Uterus (tissue), 2 donors: ENCODE data around the gene SLCO3A1.

Source experiments
- CTCF ChIP-seq, 4 experiments: fragments of 200-600 bp in 2 of 4; fragments of 450-650 bp in 2 of 4; sonication (generic) in 2 of 4; IDR thresholded peaks; one replicate each; pipeline ENCODE4 v1.5.1; 2016 to 2019; ENCODE audit warnings: antibody characterized with exemption in 4 of 4, mild to moderate bottlenecking in 2 of 4, moderate library complexity in 1 of 4
- POLR2A ChIP-seq, 2 donors: fragments of 450-650 bp; IDR thresholded peaks; one replicate each; pipeline ENCODE4 v1.6.1; 2016; ENCODE audit warnings: antibody characterized with exemption in 2 of 2, mild to moderate bottlenecking in 1 of 2, moderate library complexity in 1 of 2

DNA sequence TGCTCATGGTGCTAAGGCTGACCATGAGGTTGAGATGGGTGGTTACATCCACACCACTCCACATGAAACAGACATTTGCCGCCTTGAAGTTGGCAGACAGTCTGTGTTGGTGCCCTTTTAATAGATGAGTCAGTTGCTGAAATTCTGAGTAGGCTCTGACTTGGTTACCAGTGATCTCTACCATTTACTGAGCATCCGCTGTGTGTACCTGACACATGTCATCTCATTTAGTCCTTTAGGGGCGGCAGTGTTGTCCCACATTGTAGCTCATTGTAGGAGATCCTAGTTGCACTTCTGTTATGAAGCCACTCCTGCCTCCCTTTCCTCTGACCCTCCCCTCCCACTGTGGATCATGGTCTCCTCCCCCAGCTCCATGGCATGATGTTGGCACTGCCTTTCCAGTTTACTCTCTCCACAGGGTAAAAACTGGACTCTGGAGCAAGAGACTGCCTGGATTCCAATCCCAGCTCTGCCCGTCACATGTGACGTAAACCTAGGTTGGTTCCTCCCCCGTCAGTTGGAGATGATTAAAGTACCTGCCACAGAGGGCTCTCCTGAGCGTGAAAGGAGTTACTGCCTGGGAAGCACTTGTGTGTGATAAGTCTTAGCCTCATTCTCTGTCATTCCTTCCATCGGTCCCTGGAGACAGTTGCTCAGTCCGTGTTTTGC is 21.6 kb downstream of the SLCO3A1 start:
- no peak for TF ChIP-seq CTCF (IDR thresholded peaks at IDR 0.05)
- no peak for TF ChIP-seq POLR2A (IDR thresholded peaks at IDR 0.05)
